Heart left ventricle (tissue), 16 donors: Measurements from ENCODE around the gene KRT86. TPM values are rescaled to one million over a fixed set of nuclear protein-coding genes. Genes with fewer than 3 reads are reported as not detected.

ENCODE experiments used
- ATAC-seq, 4 donors: fragments of 200-7000 bp; cut with Tn5 transposase; one replicate each; pipeline ENCODE4 v1.9.1; 2020 to 2022; ENCODE audit warnings: moderate library complexity in 4 of 4, mild to moderate bottlenecking in 3 of 4, moderate number of reproducible peaks in 1 of 4
- DNase-seq, 5 donors: peaks; one replicate each; pipeline ENCODE4 v3.0.0-alpha.2; 2020
- H3K27ac ChIP-seq, 12 donors: fragments of 200-600 bp; sonication (generic) in 4 of 12; one replicate each; pipeline versions ENCODE4 v1.5.0 to v1.8.0; 2016 to 2022; ENCODE audit warnings: mild to moderate bottlenecking in 2 of 12
- H3K27me3 ChIP-seq, 9 donors: fragments of 200-600 bp; sonication (generic) in 2 of 9; one replicate each; pipeline versions ENCODE4 v1.5.1 to v1.8.0; 2016 to 2022; ENCODE audit warnings: mild to moderate bottlenecking in 3 of 9
- H3K36me3 ChIP-seq, 9 donors: fragments of 200-600 bp; sonication (generic) in 2 of 9; one replicate each; pipeline versions ENCODE4 v1.5.0 to v1.8.0; 2018 to 2022; ENCODE audit warnings: mild to moderate bottlenecking in 2 of 9
- H3K4me1 ChIP-seq, 12 donors: fragments of 200-600 bp; sonication (generic) in 4 of 12; one replicate each; pipeline versions ENCODE4 v1.5.0 to v1.8.0; 2016 to 2022; ENCODE audit warnings: mild to moderate bottlenecking in 3 of 12
- H3K4me3 ChIP-seq, 12 donors: fragments of 200-600 bp; sonication (generic) in 4 of 12; one replicate each; pipeline versions ENCODE4 v1.5.0 to v1.8.0; 2017 to 2022; ENCODE audit warnings: mild to moderate bottlenecking in 9 of 12, moderate library complexity in 4 of 12
- H3K9me3 ChIP-seq, 12 donors: fragments of 200-600 bp; sonication (generic) in 4 of 12; one replicate each; pipeline versions ENCODE4 v1.5.0 to v1.8.0; 2016 to 2022; ENCODE audit warnings: mild to moderate bottlenecking in 1 of 12
- POLR2A ChIP-seq, 2 donors: fragments of 450-650 bp; IDR thresholded peaks; one replicate each; pipeline ENCODE4 v1.6.1; 2017; ENCODE audit warnings: antibody characterized with exemption in 2 of 2, mild to moderate bottlenecking in 2 of 2, moderate library complexity in 2 of 2
- WGBS, 4 donors: extraction: QIAGEN DNeasy Blood & Tissue Kit in 2 of 4; methylation state at CpG; one replicate each; pipeline versions ENCODE4 v1.1.5 to v1.1.7; 2013 to 2018; 5-methylcytosine and 5-hydroxymethylcytosine counted together
- intact Hi-C, 10 donors: fragments of 100-400 bp; cut with DNase I; formaldehyde crosslinking; loops; one replicate each; pipeline versions ENCODE4 v1.11.1 to v1.14.2; 2022
- polyA plus RNA-seq, 2 donors: library from polyadenylated mRNA; stranded (reverse); fragments of 200-250 nt; gene quantifications; one replicate each; pipeline ENCODE4 v1.2.3, GENCODE V29; 2013
- total RNA-seq, 9 donors: library from RNA; depleted of rRNA in 2 of 9; stranded (reverse); fragments of >200 nt in 2 of 9; fragmentation: NEBNext Ultra II Directional in 3 of 9; extraction: Animal tissue kit (Norgen Biotek cat#: 25700) in 3 of 9; gene quantifications; one replicate each; pipeline versions ENCODE4 v1.1.0 to v1.2.4, GENCODE V29; 2016 to 2023
- TF ChIP-seq, protein P1 (sequence below), 12 donors: fragments of 200-600 bp; sonication (generic) in 4 of 12; IDR thresholded peaks; one replicate each; pipeline versions ENCODE4 v1.5.0 to v1.8.0; 2018 to 2022; ENCODE audit warnings: antibody characterized with exemption in 12 of 12, mild to moderate bottlenecking in 5 of 12
- donor health status: ischemic (EF 13 %, LVEDD 7.1; RV severe dilation, severe dysfunction).
- donor health status: healthy with polysubstance abuse.
- donor health status: DM: no; HTN: yes; CAD: no.
- donor health status: DM: no; HTN: no; CAD: no.
- donor health status: ischemic (EF 25% LVEDD 6.9; RV normal size, moderate dysfunction).
- donor health status: ischemic (EF 25% LVEDD 5.7; RV mildly dilated, moderate dysfunction).
- donor health status: healthy.
- donor health status: DM: yes; HTN: yes; CAD: no.
- donor health status: ischemic (EF 35%, LVEDD 5.7; RV mildly dilated, moderate dysfunction).
- donor health status: nonischemic (EF 11% LVEDD 7.7; RV severe dilation, severe dysfunction).
- donor health status: DM: yes; HTN: yes; CAD: no.
- donor health status: PGD.
- donor health status: ischemic (EF 29% LVEDD 5.4; RV normal size, mild dysfunction).
- donor health status: nonischemic (EF 23%, LVEDD 6.1; RV moderate dilation, normal function).

The KRT86 gene
- total and polyA plus RNA-seq, 11 donors = not detected

DNA sequence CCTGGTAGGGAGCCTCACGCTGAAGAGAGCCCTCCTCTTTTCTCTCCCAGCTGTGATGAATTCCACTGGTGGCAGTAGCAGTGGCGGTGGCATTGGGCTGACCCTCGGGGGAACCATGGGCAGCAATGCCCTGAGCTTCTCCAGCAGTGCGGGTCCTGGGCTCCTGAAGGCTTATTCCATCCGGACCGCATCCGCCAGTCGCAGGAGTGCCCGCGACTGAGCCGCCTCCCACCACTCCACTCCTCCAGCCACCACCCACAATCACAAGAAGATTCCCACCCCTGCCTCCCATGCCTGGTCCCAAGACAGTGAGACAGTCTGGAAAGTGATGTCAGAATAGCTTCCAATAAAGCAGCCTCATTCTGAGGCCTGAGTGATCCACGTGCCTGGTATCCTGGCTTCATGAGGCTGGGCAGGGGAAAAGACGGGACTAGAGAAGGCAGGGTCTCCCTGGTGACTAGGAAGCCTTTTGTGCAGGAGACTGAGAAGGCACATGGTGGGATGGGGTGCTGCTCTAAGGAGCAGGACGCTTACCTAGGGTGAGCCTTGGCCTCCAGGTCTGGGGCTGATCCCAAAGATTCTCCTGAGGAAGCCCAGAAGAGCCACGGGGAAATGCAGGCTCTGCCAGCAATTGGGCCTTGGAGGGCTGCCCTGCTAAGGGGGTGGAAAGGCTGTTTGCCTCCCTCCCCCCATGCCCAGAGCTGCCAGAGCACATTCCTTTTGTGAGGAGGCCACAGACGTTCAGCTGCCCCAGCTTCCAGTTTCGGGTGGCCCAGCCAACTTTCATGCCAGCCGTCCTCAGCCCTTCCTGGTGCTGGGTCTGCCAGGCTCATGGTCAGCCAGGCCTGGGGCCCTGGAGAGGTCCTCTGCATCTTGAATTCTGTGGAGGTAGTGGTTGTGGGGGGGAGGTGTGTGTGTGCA lies 25.6 kb upstream of the KRT86 start:
- intact Hi-C loops = no loop called here
- TF ChIP-seq, protein P1, sequence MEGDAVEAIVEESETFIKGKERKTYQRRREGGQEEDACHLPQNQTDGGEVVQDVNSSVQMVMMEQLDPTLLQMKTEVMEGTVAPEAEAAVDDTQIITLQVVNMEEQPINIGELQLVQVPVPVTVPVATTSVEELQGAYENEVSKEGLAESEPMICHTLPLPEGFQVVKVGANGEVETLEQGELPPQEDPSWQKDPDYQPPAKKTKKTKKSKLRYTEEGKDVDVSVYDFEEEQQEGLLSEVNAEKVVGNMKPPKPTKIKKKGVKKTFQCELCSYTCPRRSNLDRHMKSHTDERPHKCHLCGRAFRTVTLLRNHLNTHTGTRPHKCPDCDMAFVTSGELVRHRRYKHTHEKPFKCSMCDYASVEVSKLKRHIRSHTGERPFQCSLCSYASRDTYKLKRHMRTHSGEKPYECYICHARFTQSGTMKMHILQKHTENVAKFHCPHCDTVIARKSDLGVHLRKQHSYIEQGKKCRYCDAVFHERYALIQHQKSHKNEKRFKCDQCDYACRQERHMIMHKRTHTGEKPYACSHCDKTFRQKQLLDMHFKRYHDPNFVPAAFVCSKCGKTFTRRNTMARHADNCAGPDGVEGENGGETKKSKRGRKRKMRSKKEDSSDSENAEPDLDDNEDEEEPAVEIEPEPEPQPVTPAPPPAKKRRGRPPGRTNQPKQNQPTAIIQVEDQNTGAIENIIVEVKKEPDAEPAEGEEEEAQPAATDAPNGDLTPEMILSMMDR (IDR thresholded peaks at IDR 0.05) = no peak
- TF ChIP-seq POLR2A (IDR thresholded peaks at IDR 0.05) = no peak
- Histone ChIP-seq H3K4me1 (peaks cover 0 to 28% (median 10%) of the 10 kb centered on the region in 12 donors), H3K27me3 (peaks cover 0 to 26% (median 5%) of the 10 kb centered on the region in 9 donors), H3K9me3 (no peaks in the 10 kb centered on the region), H3K4me3 (no peak overlapping the region), H3K36me3 (no peaks in the 10 kb centered on the region), H3K27ac (peak overlapping the region in 1 of 12 donors; percentile 40)
- 76 to 78% (median 77%) methylated on average over 7 to 18 of the region's 18 CpGs for WGBS, 4 donors
- ATAC-seq = peak; percentile 55 to 86 (median 69)
- DNase-seq = peak in 4 of 5 donors; percentile 35 to 80 (median 62)

DNA sequence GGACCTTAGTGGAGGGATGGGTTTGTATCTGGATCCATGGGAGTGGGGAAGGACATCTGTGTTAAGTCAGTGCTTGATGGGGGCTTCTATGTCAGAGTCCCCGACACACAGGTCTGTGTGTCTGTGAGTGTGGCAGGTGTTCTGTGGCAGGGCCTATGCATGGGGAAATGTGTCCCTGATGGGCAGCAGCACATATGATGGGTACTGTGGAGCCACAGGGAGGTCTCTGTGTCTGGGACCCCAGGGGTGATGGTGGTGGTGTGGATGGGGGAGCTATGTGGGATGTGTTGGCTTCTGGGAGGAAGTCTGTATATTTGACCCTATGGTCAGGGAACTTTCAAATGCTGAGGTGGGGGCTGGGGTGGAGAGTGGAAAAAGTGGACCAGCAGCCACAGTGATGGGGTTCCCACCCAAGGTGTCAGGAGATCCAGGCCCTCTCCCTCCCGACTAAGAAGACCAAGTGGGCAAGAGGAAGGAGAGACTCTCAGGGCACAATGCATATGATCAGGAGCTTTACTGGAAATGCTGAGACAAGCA lies 24.9 kb upstream of the KRT86 start:
- Histone ChIP-seq H3K27ac (peak overlapping the region in 1 of 12 donors; percentile 40), H3K27me3 (peaks cover 0 to 32% (median 5%) of the 10 kb centered on the region in 9 donors)
- intact Hi-C loops = no loop called here

DNA sequence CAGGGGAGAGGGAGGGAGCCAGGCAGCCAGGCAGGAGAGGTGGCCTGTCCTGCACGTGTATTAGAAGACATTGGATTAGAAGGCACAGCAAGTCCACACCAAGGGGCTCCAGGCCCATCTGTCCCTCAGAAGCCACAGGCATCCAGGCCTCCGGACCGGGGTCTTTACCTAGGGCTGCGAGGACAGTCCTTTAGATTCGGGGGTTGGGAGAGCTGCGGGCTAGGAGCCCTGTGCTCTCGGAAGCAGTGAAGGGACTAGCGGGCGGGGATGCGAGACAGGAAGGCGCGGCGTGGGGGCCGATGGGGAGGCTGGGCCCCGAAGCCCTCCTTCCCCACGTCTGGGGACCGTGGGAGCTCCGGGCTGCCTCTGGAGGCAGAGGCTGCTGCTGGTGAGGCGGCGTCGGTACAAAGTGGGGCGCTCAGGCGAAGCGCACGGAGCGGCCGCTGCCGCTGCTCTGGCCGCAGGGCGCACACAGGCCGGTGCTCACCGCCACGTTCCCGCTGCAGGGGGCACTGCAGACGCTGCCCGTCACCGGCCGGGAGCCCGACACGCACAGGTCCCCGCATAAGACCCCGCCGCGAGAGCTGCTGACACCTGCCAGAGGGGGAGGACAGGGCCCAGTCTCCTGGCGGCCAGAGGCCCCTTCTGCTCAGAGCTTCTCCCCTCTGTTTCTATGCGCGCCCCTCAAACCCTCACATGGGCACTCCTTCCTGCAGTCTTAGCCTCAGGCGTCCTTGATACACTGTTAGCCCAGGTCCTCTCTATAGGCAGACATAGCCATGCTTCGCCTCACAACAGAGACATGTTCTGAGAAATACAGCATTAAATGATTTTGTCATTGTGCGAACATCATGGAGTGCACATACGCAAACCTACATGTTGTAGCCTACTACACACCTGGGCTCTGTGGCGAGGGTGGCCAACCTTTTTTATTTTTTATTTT lies 24.1 kb upstream of the KRT86 start:
- DNase-seq (no peak), ATAC-seq (peak in 3 of 4 donors; percentile 15 to 49 (median 26))
- H3K4me1 ChIP-seq = peaks cover 0 to 20% (median 7%) of the 10 kb centered on the region in 12 donors
- peak overlapping the region in 1 of 12 donors; percentile 27 for H3K4me3 ChIP-seq
- no peaks in the 10 kb centered on the region for H3K36me3 ChIP-seq
- 19 to 37% (median 31%) methylated on average over 30 to 52 of the region's 52 CpGs for WGBS, 4 donors
- H3K9me3 ChIP-seq = no peaks in the 10 kb centered on the region
- intact Hi-C loops = no loop called here
- peaks cover 0 to 39% (median 5%) of the 10 kb centered on the region in 9 donors for H3K27me3 ChIP-seq
- no peak for TF ChIP-seq POLR2A (IDR thresholded peaks at IDR 0.05)
- TF ChIP-seq, protein P1 (IDR thresholded peaks at IDR 0.05) = peak in 2 of 12 donors; percentile 25 to 28
- no peak overlapping the region for H3K27ac ChIP-seq

More for the DNA sequence above, 24.9 kb upstream of the KRT86 start:
- peak in 1 of 5 donors; percentile 15 for DNase-seq
- TF ChIP-seq POLR2A (IDR thresholded peaks at IDR 0.05) = no peak
- TF ChIP-seq, protein P1 (IDR thresholded peaks at IDR 0.05) = no peak
- no peak overlapping the region for H3K4me3 ChIP-seq
- H3K36me3 ChIP-seq = no peaks in the 10 kb centered on the region
- H3K9me3 ChIP-seq = no peaks in the 10 kb centered on the region
- ATAC-seq = no peak
- WGBS, 4 donors = 64 to 93% (median 79%) methylated on average over 2 of the region's 2 CpGs
- H3K4me1 ChIP-seq = peaks cover 0 to 20% (median 7%) of the 10 kb centered on the region in 12 donors
